ENCODE data around the gene KCNIP3.
"Not testable (repeated sequence)": the region's sequence is repeated elsewhere in the genome, so short reads cannot be mapped to it uniquely, and the experiment has no call there.

DNA sequence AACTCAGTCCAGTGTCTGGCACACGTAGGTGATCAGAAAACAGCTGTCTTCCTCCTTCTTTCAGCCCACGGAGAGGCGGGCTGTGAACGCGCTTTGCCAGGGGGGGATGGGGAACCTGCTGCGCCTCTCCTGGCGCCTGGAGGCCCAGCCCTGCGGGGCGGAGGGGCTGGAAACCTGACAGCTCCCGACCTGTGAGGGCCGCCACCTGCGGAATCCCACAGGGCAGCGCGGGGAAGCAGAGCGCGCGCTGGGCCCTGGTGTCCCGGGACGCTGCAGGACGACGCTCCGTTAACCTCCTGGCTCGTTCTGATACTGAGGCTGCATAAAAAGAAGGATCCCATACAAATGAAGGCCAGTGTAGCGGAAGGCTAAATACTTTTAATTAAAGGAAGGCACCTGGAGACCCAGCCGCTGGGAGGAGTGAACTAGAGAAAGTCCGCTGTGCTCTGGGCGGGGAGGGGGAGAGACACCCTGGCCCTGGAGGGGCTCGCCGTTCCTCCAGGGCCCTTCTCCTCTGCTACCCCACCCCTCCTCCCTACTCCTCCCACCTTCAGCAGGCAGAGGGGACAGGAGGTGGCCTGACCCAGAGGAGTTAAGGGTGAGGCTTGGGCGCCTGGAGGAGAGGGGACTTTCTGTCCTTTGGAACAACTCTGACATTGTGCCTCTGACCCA lies 130.2 kb downstream of the KCNIP3 start:
- TF ChIP-seq, protein P1, sequence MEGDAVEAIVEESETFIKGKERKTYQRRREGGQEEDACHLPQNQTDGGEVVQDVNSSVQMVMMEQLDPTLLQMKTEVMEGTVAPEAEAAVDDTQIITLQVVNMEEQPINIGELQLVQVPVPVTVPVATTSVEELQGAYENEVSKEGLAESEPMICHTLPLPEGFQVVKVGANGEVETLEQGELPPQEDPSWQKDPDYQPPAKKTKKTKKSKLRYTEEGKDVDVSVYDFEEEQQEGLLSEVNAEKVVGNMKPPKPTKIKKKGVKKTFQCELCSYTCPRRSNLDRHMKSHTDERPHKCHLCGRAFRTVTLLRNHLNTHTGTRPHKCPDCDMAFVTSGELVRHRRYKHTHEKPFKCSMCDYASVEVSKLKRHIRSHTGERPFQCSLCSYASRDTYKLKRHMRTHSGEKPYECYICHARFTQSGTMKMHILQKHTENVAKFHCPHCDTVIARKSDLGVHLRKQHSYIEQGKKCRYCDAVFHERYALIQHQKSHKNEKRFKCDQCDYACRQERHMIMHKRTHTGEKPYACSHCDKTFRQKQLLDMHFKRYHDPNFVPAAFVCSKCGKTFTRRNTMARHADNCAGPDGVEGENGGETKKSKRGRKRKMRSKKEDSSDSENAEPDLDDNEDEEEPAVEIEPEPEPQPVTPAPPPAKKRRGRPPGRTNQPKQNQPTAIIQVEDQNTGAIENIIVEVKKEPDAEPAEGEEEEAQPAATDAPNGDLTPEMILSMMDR (IDR thresholded peaks at IDR 0.05) = not testable (repeated sequence)
- TF ChIP-seq POLR2A (IDR thresholded peaks at IDR 0.05) = not testable (repeated sequence)

Data from body of pancreas (tissue), 4 donors.